Calu3 (cell line): Measurements from ENCODE around the gene PSMB5. TPM values are rescaled to one million over a fixed set of nuclear protein-coding genes. Genes with fewer than 3 reads are reported as not detected.
A peak's percentile ranks its signal among the peaks of the same experiment; 100 is the strongest.

ENCODE experiments used
- Bru-seq: library from RNA; stranded (reverse); fragments of 400-500 nt; gene quantifications from one replicate; lab custom pipeline; 2021; lab: Mats Ljungman, UMichigan
- BruChase-seq, 2 experiments: library from RNA; stranded (reverse); fragments of 400-500 nt; gene quantifications; one replicate each; lab custom pipeline; 2021; lab: Mats Ljungman, UMichigan
- BruUV-seq: library from RNA; stranded (reverse); fragments of 400-500 nt; replicated peaks from 2 replicates; lab custom pipeline; 2021; lab: Mats Ljungman, UMichigan
- CTCF ChIA-PET: fragments of 300-600 bp; sonication (Branson Sonifier 250); formaldehyde crosslinking; loops from one replicate; lab custom pipeline; 2022; ENCODE audit warnings: antibody characterized with exemption; lab: Charles Lee
- DNase-seq: peaks from one replicate; pipeline ENCODE4 v3.0.0; 2022
- H3K27ac Mint-ChIP-seq: one replicate; pipeline ENCODE4 v1.8.0; 2022; ENCODE audit warnings: mixed read lengths; ENCODE audit not compliant: unreplicated experiment
- H3K27me3 Mint-ChIP-seq: one replicate; pipeline ENCODE4 v1.8.0; 2022; ENCODE audit warnings: mixed read lengths; ENCODE audit not compliant: unreplicated experiment
- H3K36me3 Mint-ChIP-seq: one replicate; pipeline ENCODE4 v1.8.0; 2022; ENCODE audit warnings: mild to moderate bottlenecking, moderate library complexity, mixed read lengths; ENCODE audit not compliant: insufficient read depth, unreplicated experiment
- H3K4me1 Mint-ChIP-seq: one replicate; pipeline ENCODE4 v1.8.0; 2022; ENCODE audit warnings: mild to moderate bottlenecking, low read depth, mixed read lengths; ENCODE audit not compliant: unreplicated experiment
- H3K4me3 Mint-ChIP-seq: one replicate; pipeline ENCODE4 v1.8.0; 2022; ENCODE audit warnings: mild to moderate bottlenecking, low read depth, moderate library complexity, mixed read lengths; ENCODE audit not compliant: unreplicated experiment
- H3K9me3 Mint-ChIP-seq: one replicate; pipeline ENCODE4 v1.8.0; 2022; ENCODE audit warnings: low read depth, mixed read lengths; ENCODE audit not compliant: unreplicated experiment
- intact Hi-C: fragments of 100-400 bp; cut with micrococcal nuclease; formaldehyde crosslinking; loops from one replicate; pipeline ENCODE4 v1.10.0; 2022; ENCODE audit not compliant: unreplicated experiment
- long read RNA-seq: library from polyadenylated mRNA; stranded (forward); transcript quantifications from one replicate; pipeline ENCODE4 v2.0.0, GENCODE V29; 2022
- total RNA-seq: library from RNA; stranded (reverse); gene quantifications from 2 replicates; pipeline ENCODE4 v1.2.3, GENCODE V29; 2022
- TF ChIP-seq, protein P1 (sequence below): fragments of 200-600 bp; IDR thresholded peaks from one replicate; pipeline ENCODE4 v1.8.0; 2022; ENCODE audit warnings: antibody characterized with exemption; ENCODE audit not compliant: unreplicated experiment

PSMB5 gene
- total RNA-seq (121 and 138 TPM in 2 replicates), Bru-seq, nascent RNA (percentile 85 among the genes with signal in this experiment), BruChase-seq, experiment 1, labeled RNA remaining after a 6-hour chase (percentile 90 among the genes with signal in this experiment), BruChase-seq, experiment 2, labeled RNA remaining after a 2-hour chase (percentile 88 among the genes with signal in this experiment)
- long read RNA-seq, transcript PSMB5-202 (3 exons, 1,294 nt), result major isoform, 360 of 390 reads
- long read RNA-seq, transcript PSMB5-205 (4 exons, 1,117 nt), result minor isoform, 7 of 390 reads
- long read RNA-seq, partial matches to known transcripts, result 8 of 390 reads
- long read RNA-seq, other reads (novel, unspliced or antisense), result 12 of 390 reads

DNA sequence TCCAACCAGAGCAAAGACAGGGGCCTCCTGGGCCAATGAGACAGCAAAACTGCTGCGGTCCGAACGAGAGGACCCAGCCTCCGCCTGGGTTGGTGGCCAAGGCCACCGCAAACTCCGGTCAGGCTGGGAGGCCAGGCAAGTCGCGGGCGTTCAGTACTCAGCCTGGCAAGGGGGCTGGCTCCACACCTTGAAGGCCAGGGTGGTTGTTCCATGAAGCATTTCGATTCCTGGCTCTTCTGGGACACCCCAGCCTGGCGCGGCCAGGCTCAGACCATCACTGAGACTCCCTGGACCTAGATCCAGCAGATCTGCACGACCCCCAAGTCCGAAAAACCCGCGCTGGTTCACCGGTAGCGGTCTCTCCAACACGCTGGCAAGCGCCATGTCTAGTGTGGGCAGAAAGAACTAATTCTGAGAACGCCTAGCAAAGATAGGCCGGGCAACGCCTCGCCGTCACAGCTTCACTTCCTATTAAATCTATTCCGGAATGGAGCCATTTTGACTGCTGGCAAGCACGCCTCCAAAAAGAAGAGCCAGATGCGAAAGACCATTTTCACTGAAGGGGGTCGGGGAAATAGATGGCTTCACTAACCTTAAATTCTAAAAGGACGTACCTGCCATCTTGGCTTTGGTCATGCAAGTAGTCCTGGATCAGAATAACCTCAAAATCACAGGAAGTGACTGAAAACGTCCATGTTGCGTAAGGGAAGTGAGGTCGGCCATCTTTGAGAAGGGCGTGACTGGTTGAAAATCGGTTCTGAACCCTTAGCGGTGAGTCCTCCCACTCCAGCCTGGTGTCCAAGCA is at the start of gene PSMB5:
Gene PSMB5, minus strand, starts transcription at position 403 of the 805 bp plus-strand sequence. Its CDS starts 19 bp downstream, at position 384.
- Mint-ChIP-seq H3K27me3 (no peaks in the 10 kb centered on the region), H3K27ac (peak within 1 kb of the TSS; percentile 99), H3K4me1 (peaks cover 8% of the 10 kb centered on the region), H3K9me3 (no peaks in the 10 kb centered on the region), H3K4me3 (peak within 1 kb of the TSS; percentile 95), H3K36me3 (peaks cover 38% of the 10 kb centered on the region)
- TF ChIP-seq, protein P1, sequence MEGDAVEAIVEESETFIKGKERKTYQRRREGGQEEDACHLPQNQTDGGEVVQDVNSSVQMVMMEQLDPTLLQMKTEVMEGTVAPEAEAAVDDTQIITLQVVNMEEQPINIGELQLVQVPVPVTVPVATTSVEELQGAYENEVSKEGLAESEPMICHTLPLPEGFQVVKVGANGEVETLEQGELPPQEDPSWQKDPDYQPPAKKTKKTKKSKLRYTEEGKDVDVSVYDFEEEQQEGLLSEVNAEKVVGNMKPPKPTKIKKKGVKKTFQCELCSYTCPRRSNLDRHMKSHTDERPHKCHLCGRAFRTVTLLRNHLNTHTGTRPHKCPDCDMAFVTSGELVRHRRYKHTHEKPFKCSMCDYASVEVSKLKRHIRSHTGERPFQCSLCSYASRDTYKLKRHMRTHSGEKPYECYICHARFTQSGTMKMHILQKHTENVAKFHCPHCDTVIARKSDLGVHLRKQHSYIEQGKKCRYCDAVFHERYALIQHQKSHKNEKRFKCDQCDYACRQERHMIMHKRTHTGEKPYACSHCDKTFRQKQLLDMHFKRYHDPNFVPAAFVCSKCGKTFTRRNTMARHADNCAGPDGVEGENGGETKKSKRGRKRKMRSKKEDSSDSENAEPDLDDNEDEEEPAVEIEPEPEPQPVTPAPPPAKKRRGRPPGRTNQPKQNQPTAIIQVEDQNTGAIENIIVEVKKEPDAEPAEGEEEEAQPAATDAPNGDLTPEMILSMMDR, result no peak
- CTCF ChIA-PET, result interaction anchor here (0.6 kb wide), 1 partner anchor 180 kb away, joined by 3 read pairs; no protein-coding TSS in a partner anchor
- DNase-seq, result peak; percentile 82
- intact Hi-C loops, result no loop called here
- BruUV-seq, result no TSS peak

DNA sequence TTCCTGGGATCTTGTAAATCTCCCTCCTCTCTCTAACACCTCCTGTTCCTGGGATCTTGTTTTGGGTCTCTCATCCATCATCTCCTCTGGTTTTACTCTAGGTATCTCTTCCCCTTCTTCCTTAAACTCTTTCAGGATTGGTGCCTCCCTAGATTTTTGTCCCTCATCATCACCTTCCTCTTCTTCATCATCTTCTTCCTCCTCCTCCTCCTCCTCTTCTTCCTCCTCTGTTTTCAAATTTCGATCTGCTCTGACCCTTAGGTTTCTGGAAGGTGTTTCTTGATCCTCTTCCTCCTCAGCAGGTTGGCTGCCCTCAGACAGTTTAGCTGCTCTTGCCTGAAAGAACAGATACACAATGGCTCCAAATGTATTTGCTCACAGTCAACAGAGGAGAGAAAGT is 45.8 kb upstream of the PSMB5 start:
- DNase-seq, result no peak
- H3K4me1 Mint-ChIP-seq, result peaks cover 23% of the 10 kb centered on the region
- no TSS peak for BruUV-seq
- CTCF ChIA-PET, result no interaction called here
- TF ChIP-seq, protein P1, result no peak
- peak overlapping the region; percentile 15 for H3K27ac Mint-ChIP-seq
- H3K27me3 Mint-ChIP-seq, result no peaks in the 10 kb centered on the region
- H3K4me3 Mint-ChIP-seq, result no peak overlapping the region
- intact Hi-C loops, result no loop called here
- H3K9me3 Mint-ChIP-seq, result no peaks in the 10 kb centered on the region
- H3K36me3 Mint-ChIP-seq, result peaks cover 60% of the 10 kb centered on the region

DNA sequence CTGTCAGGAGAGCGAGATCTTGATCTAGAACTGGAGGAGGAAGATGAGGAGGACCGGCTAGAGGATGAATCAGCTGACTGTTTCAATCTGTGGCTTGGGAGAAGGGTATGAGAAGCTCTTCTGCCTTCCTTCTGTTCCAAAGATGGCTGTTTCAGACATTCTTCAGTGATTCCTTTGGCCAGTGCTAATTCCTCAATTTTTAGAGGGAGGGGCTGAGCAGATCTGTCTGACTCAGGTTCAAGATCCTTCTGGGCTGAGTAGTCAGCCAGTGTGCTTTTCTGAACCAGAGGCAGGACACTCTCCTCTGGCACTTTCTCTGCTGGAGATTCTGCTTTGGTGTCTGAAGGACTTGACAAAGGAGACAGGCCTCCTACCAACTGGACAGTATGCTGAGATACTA is 45.0 kb upstream of the PSMB5 start:
- DNase-seq, result no peak
- Mint-ChIP-seq H3K36me3 (peaks cover 61% of the 10 kb centered on the region), H3K4me1 (peaks cover 23% of the 10 kb centered on the region), H3K27ac (no peak overlapping the region), H3K27me3 (no peaks in the 10 kb centered on the region), H3K9me3 (no peaks in the 10 kb centered on the region), H3K4me3 (no peak overlapping the region)
- CTCF ChIA-PET, result no interaction called here
- intact Hi-C loops, result no loop called here
- TF ChIP-seq, protein P1, result no peak
- no TSS peak for BruUV-seq

DNA sequence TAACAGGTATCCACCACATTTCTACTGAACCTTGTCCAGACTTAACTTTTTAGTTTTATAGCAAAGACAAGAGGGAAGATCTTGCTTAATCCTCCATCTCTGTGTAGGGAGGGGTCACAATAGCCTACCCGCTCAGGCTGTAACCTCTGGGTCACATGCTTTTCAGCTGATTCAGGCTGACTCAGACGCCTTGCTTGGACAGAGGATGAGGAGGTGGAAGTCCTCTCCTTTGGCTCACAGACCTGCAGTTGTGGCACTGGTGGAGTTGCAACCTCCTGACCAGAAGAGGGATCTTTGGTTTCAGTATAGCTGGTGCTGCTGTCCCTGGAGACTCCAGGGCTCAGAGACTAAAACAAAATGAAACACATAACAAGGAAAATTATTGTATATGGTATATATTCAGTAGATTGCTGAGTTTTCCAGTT is 44.0 kb upstream of the PSMB5 start:
- peak; percentile 40 for DNase-seq
- TF ChIP-seq, protein P1, result no peak
- Mint-ChIP-seq H3K36me3 (peaks cover 59% of the 10 kb centered on the region), H3K4me3 (no peak overlapping the region), H3K27me3 (no peaks in the 10 kb centered on the region), H3K9me3 (no peaks in the 10 kb centered on the region), H3K27ac (no peak overlapping the region), H3K4me1 (peaks cover 23% of the 10 kb centered on the region)
- intact Hi-C loops, result no loop called here
- BruUV-seq, result no TSS peak
- CTCF ChIA-PET, result interaction anchor here (0.7 to 3.2 kb wide), 3 partner anchors 10 to 16 kb away, joined by 3 to 11 read pairs (median 11); partner anchors contain the start of genes ACIN1 and C14orf119
